Chondrocyte (in vitro differentiated cells): ENCODE results near the gene PCNX2. TPM values are rescaled to one million over a fixed set of nuclear protein-coding genes. Genes with fewer than 3 reads are reported as not detected.

Source experiments
- DNase-seq: peaks from one replicate; pipeline ENCODE4 v3.0.0; 2021; ENCODE audit warnings: mixed read lengths, low spot score
- H3K27ac Mint-ChIP-seq: one replicate; pipeline ENCODE4 v1.8.0; 2021; ENCODE audit warnings: mild to moderate bottlenecking, moderate library complexity, mixed read lengths; ENCODE audit not compliant: unreplicated experiment
- H3K27me3 Mint-ChIP-seq: 2 replicates; pipeline ENCODE4 v1.8.0; 2021; ENCODE audit warnings: low read depth, mixed read lengths
- H3K36me3 Mint-ChIP-seq: 2 replicates; pipeline ENCODE4 v1.8.0; 2021; ENCODE audit warnings: low read depth, mixed read lengths
- H3K4me1 Mint-ChIP-seq: 2 replicates; pipeline ENCODE4 v1.8.0; 2021; ENCODE audit warnings: low read depth, mild to moderate bottlenecking, mixed read lengths
- H3K4me3 Mint-ChIP-seq: one replicate; pipeline ENCODE4 v1.8.0; 2021; ENCODE audit warnings: mild to moderate bottlenecking, moderate library complexity, mixed read lengths; ENCODE audit not compliant: unreplicated experiment
- H3K9me3 Mint-ChIP-seq: 2 replicates; pipeline ENCODE4 v1.8.0; 2021; ENCODE audit warnings: low read depth, mixed read lengths
- total RNA-seq: library from RNA; stranded (reverse); gene quantifications from 3 replicates; pipeline ENCODE4 v1.2.1, GENCODE V29; 2021
- TF ChIP-seq, protein P1 (sequence below): fragments of 200-600 bp; sonication (generic); IDR thresholded peaks from 2 replicates; pipeline ENCODE4 v1.5.0; 2021; ENCODE audit warnings: antibody characterized with exemption, mild to moderate bottlenecking, moderate library complexity

Gene PCNX2
- total RNA-seq, 1 donor from 2014 or later = 9.5 TPM

DNA sequence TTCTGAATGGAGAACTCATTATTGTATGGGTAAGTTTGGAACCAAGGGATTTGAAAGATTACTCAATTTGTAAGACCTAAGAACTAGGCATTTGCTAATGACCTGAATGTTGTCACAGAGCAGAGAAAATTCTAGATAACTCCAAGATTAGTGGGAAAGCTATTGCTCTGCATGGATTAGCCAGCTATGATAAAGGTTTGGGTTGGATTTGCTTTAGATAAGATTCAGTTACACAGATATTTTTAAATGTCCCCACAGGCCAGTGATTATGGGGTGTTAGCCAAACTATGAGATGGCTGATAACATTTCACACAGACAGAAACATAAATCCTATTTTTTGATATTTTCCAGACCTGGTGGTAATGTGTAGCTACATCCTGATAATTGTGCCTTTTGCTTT is 256.9 kb downstream of the PCNX2 start:
- Mint-ChIP-seq H3K9me3 (no peaks in the 10 kb centered on the region), H3K4me1 (no peaks in the 10 kb centered on the region), H3K36me3 (no peaks in the 10 kb centered on the region), H3K27ac (no peak overlapping the region), H3K27me3 (no peaks in the 10 kb centered on the region), H3K4me3 (no peak overlapping the region)
- no peak for DNase-seq
- TF ChIP-seq, protein P1, sequence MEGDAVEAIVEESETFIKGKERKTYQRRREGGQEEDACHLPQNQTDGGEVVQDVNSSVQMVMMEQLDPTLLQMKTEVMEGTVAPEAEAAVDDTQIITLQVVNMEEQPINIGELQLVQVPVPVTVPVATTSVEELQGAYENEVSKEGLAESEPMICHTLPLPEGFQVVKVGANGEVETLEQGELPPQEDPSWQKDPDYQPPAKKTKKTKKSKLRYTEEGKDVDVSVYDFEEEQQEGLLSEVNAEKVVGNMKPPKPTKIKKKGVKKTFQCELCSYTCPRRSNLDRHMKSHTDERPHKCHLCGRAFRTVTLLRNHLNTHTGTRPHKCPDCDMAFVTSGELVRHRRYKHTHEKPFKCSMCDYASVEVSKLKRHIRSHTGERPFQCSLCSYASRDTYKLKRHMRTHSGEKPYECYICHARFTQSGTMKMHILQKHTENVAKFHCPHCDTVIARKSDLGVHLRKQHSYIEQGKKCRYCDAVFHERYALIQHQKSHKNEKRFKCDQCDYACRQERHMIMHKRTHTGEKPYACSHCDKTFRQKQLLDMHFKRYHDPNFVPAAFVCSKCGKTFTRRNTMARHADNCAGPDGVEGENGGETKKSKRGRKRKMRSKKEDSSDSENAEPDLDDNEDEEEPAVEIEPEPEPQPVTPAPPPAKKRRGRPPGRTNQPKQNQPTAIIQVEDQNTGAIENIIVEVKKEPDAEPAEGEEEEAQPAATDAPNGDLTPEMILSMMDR = no peak

DNA sequence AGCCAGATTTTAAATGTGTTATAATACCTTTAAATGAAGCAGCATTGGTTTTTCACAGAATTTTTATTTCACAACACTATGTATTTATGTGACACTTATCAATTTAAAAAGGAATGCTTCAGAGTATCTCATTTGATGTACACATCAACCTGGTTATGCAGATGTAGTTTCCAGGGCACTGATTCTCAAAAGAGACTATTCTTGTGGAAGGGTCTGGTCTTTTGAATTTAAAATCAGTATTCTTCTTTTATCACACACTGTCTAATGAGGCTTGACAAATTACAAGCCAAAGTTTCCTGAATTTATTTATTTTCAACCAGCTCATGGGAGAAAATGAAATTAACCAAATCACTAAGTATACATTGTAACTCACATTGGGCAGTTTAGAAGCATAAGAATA is 257.7 kb downstream of the PCNX2 start:
- no peaks in the 10 kb centered on the region for H3K27me3 Mint-ChIP-seq
- H3K4me1 Mint-ChIP-seq = no peaks in the 10 kb centered on the region
- H3K9me3 Mint-ChIP-seq = no peaks in the 10 kb centered on the region
- DNase-seq = no peak
- H3K4me3 Mint-ChIP-seq = no peak overlapping the region
- no peak overlapping the region for H3K27ac Mint-ChIP-seq
- H3K36me3 Mint-ChIP-seq = no peaks in the 10 kb centered on the region
- TF ChIP-seq, protein P1 = no peak

DNA sequence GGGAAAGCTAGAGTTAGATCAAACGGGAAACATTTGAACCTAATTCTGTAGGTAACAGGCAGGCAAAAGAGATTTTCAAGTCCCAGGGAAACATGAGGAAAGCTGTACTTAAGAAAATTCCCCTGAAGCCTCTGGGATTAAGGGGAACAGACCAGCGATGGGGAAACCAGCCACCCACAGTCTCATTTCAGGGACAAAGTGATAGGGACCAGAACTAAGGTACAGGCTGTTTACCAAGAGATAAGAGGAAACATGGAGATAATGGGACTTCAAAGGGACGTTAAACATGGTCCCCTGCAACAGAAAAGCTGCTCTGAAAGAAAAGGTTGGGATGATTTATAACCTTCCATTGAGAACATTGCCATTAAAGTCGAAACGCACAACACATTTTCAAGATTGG is 260.7 kb downstream of the PCNX2 start:
- no peaks in the 10 kb centered on the region for H3K9me3 Mint-ChIP-seq
- no peaks in the 10 kb centered on the region for H3K27me3 Mint-ChIP-seq
- no peak for DNase-seq
- H3K27ac Mint-ChIP-seq = no peak overlapping the region
- H3K4me1 Mint-ChIP-seq = no peaks in the 10 kb centered on the region
- no peaks in the 10 kb centered on the region for H3K36me3 Mint-ChIP-seq
- TF ChIP-seq, protein P1 = no peak
- no peak overlapping the region for H3K4me3 Mint-ChIP-seq

DNA sequence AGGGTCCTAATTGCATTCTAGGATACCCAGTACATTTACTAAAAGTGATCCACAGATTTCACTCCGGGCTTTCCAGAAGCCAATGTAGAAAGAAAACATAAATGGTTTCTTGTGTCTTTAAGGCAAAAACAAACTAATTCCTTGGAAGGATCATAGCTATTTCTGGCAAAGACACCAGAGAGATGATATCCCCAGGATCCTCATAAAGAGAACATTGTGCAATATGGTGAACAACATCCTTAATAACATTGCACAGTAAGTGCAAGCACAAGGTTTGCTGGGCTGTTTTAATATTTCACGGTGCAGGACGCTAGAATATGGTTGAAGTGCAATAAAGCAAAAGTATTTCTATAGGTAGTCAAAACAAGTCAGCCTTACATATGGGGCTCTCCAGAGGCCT is 262.2 kb downstream of the PCNX2 start:
- TF ChIP-seq, protein P1 = no peak
- H3K27ac Mint-ChIP-seq = no peak overlapping the region
- no peaks in the 10 kb centered on the region for H3K4me1 Mint-ChIP-seq
- H3K27me3 Mint-ChIP-seq = no peaks in the 10 kb centered on the region
- no peaks in the 10 kb centered on the region for H3K9me3 Mint-ChIP-seq
- no peaks in the 10 kb centered on the region for H3K36me3 Mint-ChIP-seq
- no peak for DNase-seq
- no peak overlapping the region for H3K4me3 Mint-ChIP-seq

DNA sequence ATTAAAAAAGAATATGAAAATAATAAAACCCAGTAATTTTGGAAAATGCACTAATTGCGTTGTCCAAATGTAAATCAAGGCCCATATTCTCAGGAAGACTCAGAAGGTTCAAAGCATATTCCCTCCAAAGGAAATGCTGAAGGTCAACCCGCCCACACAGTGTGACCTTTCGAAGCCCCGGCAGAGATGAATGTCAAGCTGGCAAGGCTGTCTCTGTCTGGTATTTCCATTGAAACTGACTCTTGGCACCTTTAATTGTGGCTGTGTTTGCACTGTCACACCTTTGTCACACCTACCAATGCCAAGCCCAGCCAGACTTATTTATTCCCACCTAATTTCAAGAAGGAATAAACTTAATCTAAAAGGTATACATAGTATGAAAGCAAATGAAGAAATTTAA is 262.6 kb downstream of the PCNX2 start:
- Mint-ChIP-seq H3K36me3 (no peaks in the 10 kb centered on the region), H3K27ac (no peak overlapping the region), H3K4me1 (no peaks in the 10 kb centered on the region), H3K27me3 (no peaks in the 10 kb centered on the region), H3K4me3 (no peak overlapping the region), H3K9me3 (no peaks in the 10 kb centered on the region)
- TF ChIP-seq, protein P1 = no peak
- DNase-seq = no peak
